HL-60 (cell line): Measurements from ENCODE around the gene COL16A1.
A peak's percentile ranks its signal among the peaks of the same experiment; 100 is the strongest.

Experiments
- DNase-seq, 2 experiments: peaks; one replicate each; pipeline ENCODE4 v3.0.0-alpha.2; 2010 to 2020; ENCODE audit warnings: low read depth in 1 of 2, low spot score in 1 of 2
- H3K27ac ChIP-seq: fragments of 250-450 bp; sonication (Bioruptor Pico); replicated peaks from 2 replicates; pipeline ENCODE4 v1.5.1; 2020; ENCODE audit warnings: mild to moderate bottlenecking, moderate library complexity
- H3K27me3 ChIP-seq: fragments of 250-450 bp; sonication (Bioruptor Pico); 2 replicates; pipeline ENCODE4 v1.5.1; 2021; ENCODE audit warnings: mild to moderate bottlenecking, moderate library complexity; ENCODE audit not compliant: insufficient read depth, poor library complexity, severe bottlenecking
- H3K4me3 ChIP-seq: replicated peaks from 2 replicates; pipeline ENCODE4 v1.5.1; 2011; ENCODE audit warnings: mild to moderate bottlenecking, control low read depth, low read length; ENCODE audit not compliant: insufficient read depth
- GABPA ChIP-seq: IDR thresholded peaks from 2 replicates; pipeline ENCODE4 v1.6.1; 2012; ENCODE audit warnings: low read depth
- POLR2AphosphoS5 ChIP-seq: IDR thresholded peaks from 2 replicates; pipeline ENCODE4 v1.6.1; 2012; ENCODE audit warnings: low read depth
- SPI1 ChIP-seq: IDR thresholded peaks from 2 replicates; pipeline ENCODE4 v1.6.1; 2012; ENCODE audit warnings: low read depth, mild to moderate bottlenecking, borderline replicate concordance
- TF ChIP-seq, protein P1 (sequence below): IDR thresholded peaks from 2 replicates; pipeline ENCODE4 v1.6.1; 2012; ENCODE audit warnings: low read depth; ENCODE audit not compliant: insufficient replicate concordance
- TF ChIP-seq, protein P2 (sequence below): IDR thresholded peaks from one replicate; pipeline ENCODE4 v1.5.1; 2011; ENCODE audit warnings: low read length, control low read depth, inconsistent platforms; ENCODE audit not compliant: insufficient read depth

The COL16A1 gene

DNA sequence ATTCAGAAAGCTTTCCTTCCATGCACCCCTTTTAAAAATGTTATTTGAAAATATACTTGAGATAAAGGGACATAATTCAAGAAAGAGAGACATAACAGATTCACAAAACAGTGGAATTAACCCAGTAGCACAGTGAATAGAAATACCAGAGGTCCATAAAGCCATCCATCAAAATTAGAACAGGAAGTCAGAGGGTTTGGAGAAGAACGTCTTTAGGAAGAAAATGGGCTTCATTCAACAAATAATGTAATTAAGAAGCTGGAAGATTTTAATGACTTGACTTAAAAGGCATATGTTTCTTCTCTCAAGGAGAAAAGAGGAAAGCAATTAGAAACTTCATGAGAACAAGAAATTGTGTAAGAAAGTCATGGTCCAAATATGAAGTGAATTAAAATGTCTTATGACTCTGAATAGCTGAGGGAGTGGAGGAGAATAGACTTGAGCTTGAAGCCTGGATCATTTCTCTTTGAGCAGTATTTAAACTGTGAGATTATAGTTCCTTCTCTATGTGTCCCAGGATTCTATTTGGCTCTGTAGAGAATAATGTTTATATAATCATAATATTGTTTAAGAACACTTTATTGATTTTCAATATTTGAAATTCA is 94.2 kb downstream of the COL16A1 start:
- TF ChIP-seq, protein P1, sequence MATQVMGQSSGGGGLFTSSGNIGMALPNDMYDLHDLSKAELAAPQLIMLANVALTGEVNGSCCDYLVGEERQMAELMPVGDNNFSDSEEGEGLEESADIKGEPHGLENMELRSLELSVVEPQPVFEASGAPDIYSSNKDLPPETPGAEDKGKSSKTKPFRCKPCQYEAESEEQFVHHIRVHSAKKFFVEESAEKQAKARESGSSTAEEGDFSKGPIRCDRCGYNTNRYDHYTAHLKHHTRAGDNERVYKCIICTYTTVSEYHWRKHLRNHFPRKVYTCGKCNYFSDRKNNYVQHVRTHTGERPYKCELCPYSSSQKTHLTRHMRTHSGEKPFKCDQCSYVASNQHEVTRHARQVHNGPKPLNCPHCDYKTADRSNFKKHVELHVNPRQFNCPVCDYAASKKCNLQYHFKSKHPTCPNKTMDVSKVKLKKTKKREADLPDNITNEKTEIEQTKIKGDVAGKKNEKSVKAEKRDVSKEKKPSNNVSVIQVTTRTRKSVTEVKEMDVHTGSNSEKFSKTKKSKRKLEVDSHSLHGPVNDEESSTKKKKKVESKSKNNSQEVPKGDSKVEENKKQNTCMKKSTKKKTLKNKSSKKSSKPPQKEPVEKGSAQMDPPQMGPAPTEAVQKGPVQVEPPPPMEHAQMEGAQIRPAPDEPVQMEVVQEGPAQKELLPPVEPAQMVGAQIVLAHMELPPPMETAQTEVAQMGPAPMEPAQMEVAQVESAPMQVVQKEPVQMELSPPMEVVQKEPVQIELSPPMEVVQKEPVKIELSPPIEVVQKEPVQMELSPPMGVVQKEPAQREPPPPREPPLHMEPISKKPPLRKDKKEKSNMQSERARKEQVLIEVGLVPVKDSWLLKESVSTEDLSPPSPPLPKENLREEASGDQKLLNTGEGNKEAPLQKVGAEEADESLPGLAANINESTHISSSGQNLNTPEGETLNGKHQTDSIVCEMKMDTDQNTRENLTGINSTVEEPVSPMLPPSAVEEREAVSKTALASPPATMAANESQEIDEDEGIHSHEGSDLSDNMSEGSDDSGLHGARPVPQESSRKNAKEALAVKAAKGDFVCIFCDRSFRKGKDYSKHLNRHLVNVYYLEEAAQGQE: no peak
- TF ChIP-seq GABPA (no peak), POLR2AphosphoS5 (no peak), SPI1 (no peak)
- TF ChIP-seq, protein P2, sequence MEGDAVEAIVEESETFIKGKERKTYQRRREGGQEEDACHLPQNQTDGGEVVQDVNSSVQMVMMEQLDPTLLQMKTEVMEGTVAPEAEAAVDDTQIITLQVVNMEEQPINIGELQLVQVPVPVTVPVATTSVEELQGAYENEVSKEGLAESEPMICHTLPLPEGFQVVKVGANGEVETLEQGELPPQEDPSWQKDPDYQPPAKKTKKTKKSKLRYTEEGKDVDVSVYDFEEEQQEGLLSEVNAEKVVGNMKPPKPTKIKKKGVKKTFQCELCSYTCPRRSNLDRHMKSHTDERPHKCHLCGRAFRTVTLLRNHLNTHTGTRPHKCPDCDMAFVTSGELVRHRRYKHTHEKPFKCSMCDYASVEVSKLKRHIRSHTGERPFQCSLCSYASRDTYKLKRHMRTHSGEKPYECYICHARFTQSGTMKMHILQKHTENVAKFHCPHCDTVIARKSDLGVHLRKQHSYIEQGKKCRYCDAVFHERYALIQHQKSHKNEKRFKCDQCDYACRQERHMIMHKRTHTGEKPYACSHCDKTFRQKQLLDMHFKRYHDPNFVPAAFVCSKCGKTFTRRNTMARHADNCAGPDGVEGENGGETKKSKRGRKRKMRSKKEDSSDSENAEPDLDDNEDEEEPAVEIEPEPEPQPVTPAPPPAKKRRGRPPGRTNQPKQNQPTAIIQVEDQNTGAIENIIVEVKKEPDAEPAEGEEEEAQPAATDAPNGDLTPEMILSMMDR: no peak
- H3K27ac ChIP-seq: no peak overlapping the region
- no peak for DNase-seq
- no peak overlapping the region for H3K4me3 ChIP-seq
- no peaks in the 10 kb centered on the region for H3K27me3 ChIP-seq

DNA sequence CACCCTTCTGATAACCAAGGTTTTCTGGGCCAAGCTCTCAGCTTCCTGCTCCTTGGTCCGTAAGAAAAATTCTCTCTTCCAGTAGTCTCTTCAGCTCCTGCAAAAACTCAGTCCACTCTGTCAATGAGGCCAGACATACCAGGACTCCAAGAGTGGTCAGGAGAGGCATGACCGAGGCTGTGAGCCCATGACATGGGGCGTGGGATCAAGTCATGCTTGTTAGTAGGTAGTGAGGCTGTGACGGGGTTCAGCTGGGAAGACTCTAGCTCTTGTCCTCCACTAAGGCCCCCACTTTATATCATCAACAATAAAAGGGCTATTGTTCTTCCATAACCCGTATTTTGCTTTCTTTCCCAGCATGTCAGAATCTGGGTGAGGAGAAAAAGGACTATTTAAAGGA is 96.5 kb downstream of the COL16A1 start:
- Histone ChIP-seq H3K4me3 (no peak overlapping the region), H3K27ac (no peak overlapping the region), H3K27me3 (no peaks in the 10 kb centered on the region)
- no peak for TF ChIP-seq SPI1
- TF ChIP-seq, protein P1: no peak
- TF ChIP-seq, protein P2: no peak
- no peak for TF ChIP-seq POLR2AphosphoS5
- TF ChIP-seq GABPA: no peak
- DNase-seq: no peak

DNA sequence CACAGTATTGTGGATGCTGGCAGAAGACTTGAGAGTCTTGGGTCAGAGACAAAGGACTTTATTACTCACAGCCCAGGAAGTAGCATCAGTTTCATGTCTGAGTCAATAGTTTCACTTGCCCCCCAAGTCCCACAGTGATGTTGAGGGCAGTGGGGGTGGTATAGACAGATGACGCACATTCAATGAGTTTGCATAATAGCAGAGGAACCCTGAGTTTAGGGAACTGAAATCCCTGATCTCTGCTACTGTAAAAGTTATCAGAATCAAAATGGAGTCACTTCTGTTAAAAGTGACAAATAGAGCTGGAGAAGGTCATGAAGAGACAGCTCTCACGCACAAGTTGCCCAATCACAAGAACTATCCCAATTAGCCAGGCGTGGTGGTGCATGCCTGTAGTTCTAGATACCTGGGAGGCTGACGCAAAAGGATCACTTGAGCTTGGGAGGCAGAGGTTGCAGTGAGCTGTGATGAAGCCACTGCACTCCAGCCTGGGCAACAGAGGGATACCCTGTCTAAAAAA is 97.8 kb downstream of the COL16A1 start:
- Histone ChIP-seq H3K27ac (no peak overlapping the region), H3K27me3 (no peaks in the 10 kb centered on the region), H3K4me3 (no peak overlapping the region)
- TF ChIP-seq, protein P1: no peak
- no peak for TF ChIP-seq POLR2AphosphoS5
- TF ChIP-seq, protein P2: no peak
- no peak for TF ChIP-seq GABPA
- TF ChIP-seq SPI1: no peak
- DNase-seq: peak in 1 of 2 experiments; percentile 58
